MCF 10A (cell line): ENCODE results near the gene COL4A6. TPM values are rescaled to one million over a fixed set of nuclear protein-coding genes. Genes with fewer than 3 reads are reported as not detected.

Source experiments
- BruUV-seq: library from RNA; stranded (reverse); fragments of 400-500 nt; replicated peaks from 2 replicates; lab custom pipeline; 2021; lab: Mats Ljungman, UMichigan
- CTCF ChIA-PET: fragments of 300-600 bp; sonication (Branson Sonifier 250); formaldehyde crosslinking; extraction: SDS; loops from one replicate; lab custom pipeline; 2021; ENCODE audit warnings: antibody characterized with exemption, inconsistent platforms; lab: Yijun Ruan, JAX
- POLR2A ChIA-PET: fragments of 300-600, 350-650 bp; sonication (Branson Sonifier 250); formaldehyde crosslinking; extraction: SDS; loops from one replicate; lab custom pipeline; 2020; ENCODE audit warnings: antibody characterized with exemption, inconsistent platforms; lab: Yijun Ruan, JAX
- DNase-seq: peaks from one replicate; pipeline ENCODE4 v3.0.0-alpha.2; 2018; ENCODE audit not compliant: unreplicated experiment
- H3K27ac Mint-ChIP-seq: one replicate; pipeline ENCODE4 v1.8.0; 2022; ENCODE audit warnings: mild to moderate bottlenecking, low read depth, mixed read lengths; ENCODE audit not compliant: unreplicated experiment
- H3K27me3 Mint-ChIP-seq: one replicate; pipeline ENCODE4 v1.8.0; 2022; ENCODE audit warnings: mixed read lengths; ENCODE audit not compliant: insufficient read depth, unreplicated experiment
- H3K36me3 Mint-ChIP-seq: one replicate; pipeline ENCODE4 v1.8.0; 2022; ENCODE audit warnings: mild to moderate bottlenecking, moderate library complexity, mixed read lengths; ENCODE audit not compliant: insufficient read depth, unreplicated experiment
- H3K4me1 Mint-ChIP-seq: one replicate; pipeline ENCODE4 v1.8.0; 2022; ENCODE audit warnings: mixed read lengths; ENCODE audit not compliant: insufficient read depth, unreplicated experiment
- H3K4me3 Mint-ChIP-seq: one replicate; pipeline ENCODE4 v1.8.0; 2022; ENCODE audit warnings: mild to moderate bottlenecking, moderate library complexity, mixed read lengths; ENCODE audit not compliant: unreplicated experiment
- H3K9me3 Mint-ChIP-seq: one replicate; pipeline ENCODE4 v1.8.0; 2022; ENCODE audit warnings: mixed read lengths; ENCODE audit not compliant: unreplicated experiment
- intact Hi-C: fragments of 100-400 bp; cut with micrococcal nuclease; formaldehyde crosslinking; loops from 2 replicates; pipeline ENCODE4 v1.14.1; 2022
- total RNA-seq: library from RNA; stranded (reverse); gene quantifications from 2 replicates; pipeline ENCODE4 v1.2.3, GENCODE V29; 2022
- TF ChIP-seq, protein P1 (sequence below): fragments of 200-600 bp; IDR thresholded peaks from one replicate; pipeline ENCODE4 v1.8.0; 2022; ENCODE audit warnings: antibody characterized with exemption, mild to moderate bottlenecking; ENCODE audit not compliant: unreplicated experiment

Gene COL4A6
- total RNA-seq, 1 experiment from 2014 or later, result 58.3 TPM

DNA sequence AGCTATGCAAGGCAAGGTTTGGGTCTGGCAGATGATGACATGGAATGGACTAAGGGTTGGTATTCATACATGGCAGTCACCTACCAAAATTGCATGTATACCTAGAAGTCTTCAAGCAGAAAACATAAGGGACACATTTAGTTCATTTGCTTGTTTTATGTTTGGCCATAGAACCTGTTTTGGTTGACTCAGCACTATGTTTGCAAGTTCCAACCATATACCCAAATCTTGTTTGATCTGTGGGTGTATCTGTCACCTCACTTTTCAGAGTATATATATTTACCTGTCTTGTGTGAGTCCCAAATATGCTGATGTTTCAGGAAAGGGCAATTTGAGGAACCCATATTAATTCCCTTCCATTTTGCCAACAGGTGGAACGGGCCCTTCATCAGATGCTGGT is 307.3 kb downstream of the COL4A6 start:
- Mint-ChIP-seq H3K9me3 (no peaks in the 10 kb centered on the region), H3K4me1 (no peaks in the 10 kb centered on the region), H3K36me3 (peaks cover 16% of the 10 kb centered on the region), H3K27me3 (peaks cover 47% of the 10 kb centered on the region), H3K27ac (no peak overlapping the region), H3K4me3 (no peak overlapping the region)
- DNase-seq, result no peak
- ChIA-PET POLR2A (no interaction called here), CTCF (interaction anchor here (0.7 kb wide), 1 partner anchor 10 kb away, joined by 3 read pairs; no protein-coding TSS in a partner anchor)
- TF ChIP-seq, protein P1, sequence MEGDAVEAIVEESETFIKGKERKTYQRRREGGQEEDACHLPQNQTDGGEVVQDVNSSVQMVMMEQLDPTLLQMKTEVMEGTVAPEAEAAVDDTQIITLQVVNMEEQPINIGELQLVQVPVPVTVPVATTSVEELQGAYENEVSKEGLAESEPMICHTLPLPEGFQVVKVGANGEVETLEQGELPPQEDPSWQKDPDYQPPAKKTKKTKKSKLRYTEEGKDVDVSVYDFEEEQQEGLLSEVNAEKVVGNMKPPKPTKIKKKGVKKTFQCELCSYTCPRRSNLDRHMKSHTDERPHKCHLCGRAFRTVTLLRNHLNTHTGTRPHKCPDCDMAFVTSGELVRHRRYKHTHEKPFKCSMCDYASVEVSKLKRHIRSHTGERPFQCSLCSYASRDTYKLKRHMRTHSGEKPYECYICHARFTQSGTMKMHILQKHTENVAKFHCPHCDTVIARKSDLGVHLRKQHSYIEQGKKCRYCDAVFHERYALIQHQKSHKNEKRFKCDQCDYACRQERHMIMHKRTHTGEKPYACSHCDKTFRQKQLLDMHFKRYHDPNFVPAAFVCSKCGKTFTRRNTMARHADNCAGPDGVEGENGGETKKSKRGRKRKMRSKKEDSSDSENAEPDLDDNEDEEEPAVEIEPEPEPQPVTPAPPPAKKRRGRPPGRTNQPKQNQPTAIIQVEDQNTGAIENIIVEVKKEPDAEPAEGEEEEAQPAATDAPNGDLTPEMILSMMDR, result no peak
- intact Hi-C loops, result no loop called here
- no TSS peak for BruUV-seq

DNA sequence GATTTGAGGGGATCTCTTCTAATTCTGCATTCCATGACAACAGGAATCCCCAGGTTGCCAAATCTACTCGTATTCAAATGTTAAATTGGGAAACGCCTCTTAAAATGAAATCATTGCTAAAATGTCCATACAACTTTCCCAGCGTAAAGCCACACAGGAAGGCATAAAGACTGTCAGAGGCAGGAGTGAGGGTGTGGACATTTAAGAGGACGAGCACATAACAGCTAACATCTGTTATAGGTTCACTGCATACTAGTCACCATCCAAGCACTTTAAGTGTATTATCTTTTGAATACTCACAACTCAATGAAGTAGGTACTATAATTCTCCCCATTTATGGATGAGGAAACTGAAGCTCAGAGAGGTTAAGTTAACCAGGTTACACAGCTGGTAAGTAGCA is 311.1 kb downstream of the COL4A6 start:
- CTCF ChIA-PET, result interaction anchor here (0.6 to 1.5 kb wide), 3 partner anchors 10 to 439 kb away, joined by 3 to 4 read pairs (median 3); no protein-coding TSS in a partner anchor
- peaks cover 53% of the 10 kb centered on the region for H3K27me3 Mint-ChIP-seq
- H3K36me3 Mint-ChIP-seq, result peaks cover 11% of the 10 kb centered on the region
- no peak for DNase-seq
- no peak overlapping the region for H3K27ac Mint-ChIP-seq
- no peak overlapping the region for H3K4me3 Mint-ChIP-seq
- POLR2A ChIA-PET, result interaction anchor here (1.2 kb wide), 1 partner anchor 38 kb away, joined by 3 read pairs; no protein-coding TSS in a partner anchor
- no TSS peak for BruUV-seq
- peaks cover 7% of the 10 kb centered on the region for H3K4me1 Mint-ChIP-seq
- H3K9me3 Mint-ChIP-seq, result no peaks in the 10 kb centered on the region
- TF ChIP-seq, protein P1, result no peak
- intact Hi-C loops, result no loop called here

DNA sequence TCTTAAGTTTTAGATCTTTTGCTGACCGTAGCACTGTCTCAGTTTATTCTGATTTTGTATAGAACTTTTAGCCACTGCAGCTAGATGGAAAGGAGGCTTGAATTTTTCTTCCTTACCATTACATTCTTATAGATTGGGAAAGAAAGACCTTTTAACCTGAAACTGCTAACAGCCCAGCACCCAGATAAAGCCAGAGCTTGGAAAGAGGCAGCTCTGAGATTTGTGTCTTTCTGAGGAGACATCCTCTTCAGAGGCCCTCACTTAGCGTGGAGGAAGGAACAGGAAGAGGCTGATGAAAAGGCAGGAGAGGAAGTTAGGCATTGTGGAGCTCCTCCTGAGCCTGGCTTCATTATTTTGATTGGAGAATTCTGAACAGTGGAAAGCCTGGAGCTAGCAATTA is 311.6 kb downstream of the COL4A6 start:
- BruUV-seq, result no TSS peak
- intact Hi-C loops, result no loop called here
- H3K36me3 Mint-ChIP-seq, result peaks cover 11% of the 10 kb centered on the region
- no peak for DNase-seq
- H3K27me3 Mint-ChIP-seq, result peaks cover 58% of the 10 kb centered on the region
- no peak overlapping the region for H3K27ac Mint-ChIP-seq
- POLR2A ChIA-PET, result interaction anchor here (1.2 kb wide), 1 partner anchor 38 kb away, joined by 3 read pairs; no protein-coding TSS in a partner anchor
- H3K4me1 Mint-ChIP-seq, result peaks cover 7% of the 10 kb centered on the region
- H3K9me3 Mint-ChIP-seq, result no peaks in the 10 kb centered on the region
- no peak overlapping the region for H3K4me3 Mint-ChIP-seq
- CTCF ChIA-PET, result interaction anchor here (0.7 to 1.5 kb wide), 3 partner anchors 10 to 36 kb away, joined by 3 to 4 read pairs (median 3); no protein-coding TSS in a partner anchor
- TF ChIP-seq, protein P1, result no peak

DNA sequence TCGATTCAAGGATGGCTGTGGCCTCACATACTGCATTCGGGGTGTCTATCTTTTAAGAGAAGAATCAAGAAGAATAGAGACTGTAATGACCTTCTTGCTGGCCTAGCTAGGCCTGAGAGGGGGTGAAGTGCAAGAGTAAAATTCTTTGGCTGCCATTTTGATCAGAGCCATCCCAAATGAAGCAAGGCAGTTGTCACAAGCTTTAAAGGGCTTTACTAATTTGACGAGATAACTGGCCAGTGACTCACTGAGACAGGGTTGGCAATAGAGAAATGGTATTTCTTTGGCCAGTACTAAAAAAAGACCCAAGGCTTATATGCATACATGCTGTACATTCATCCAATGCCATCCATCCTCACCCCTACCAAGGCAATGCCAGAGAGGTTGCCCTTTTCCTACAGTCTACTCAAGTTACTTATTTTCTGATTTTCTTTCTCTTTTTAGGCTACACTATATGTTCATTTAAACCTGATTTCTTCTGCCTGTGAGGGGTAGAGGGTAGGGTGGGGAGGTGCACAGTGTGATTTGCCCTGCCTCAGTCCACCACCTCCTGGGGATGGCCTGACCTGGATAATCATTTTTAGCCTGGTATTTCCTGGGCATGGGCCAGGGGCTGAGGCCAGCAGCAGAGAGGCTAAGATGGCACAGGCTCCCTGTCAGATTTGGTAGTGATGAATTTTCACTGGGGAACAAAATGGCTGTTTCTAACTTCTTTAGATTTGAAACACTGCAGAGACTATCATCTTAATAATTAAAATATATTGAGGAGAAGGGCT is 314.4 kb downstream of the COL4A6 start:
- TF ChIP-seq, protein P1, result no peak
- peaks cover 17% of the 10 kb centered on the region for H3K4me1 Mint-ChIP-seq
- POLR2A ChIA-PET, result interaction anchor here (0.6 to 4.5 kb wide), 5 partner anchors 13 to 1572 kb away, joined by 3 to 61 read pairs (median 4); partner anchors contain the start of genes ATG4A and PSMD10
- no peak for DNase-seq
- H3K36me3 Mint-ChIP-seq, result peaks cover 11% of the 10 kb centered on the region
- intact Hi-C loops, result no loop called here
- no peak overlapping the region for H3K4me3 Mint-ChIP-seq
- peak overlapping the region; percentile 92 for H3K27ac Mint-ChIP-seq
- H3K27me3 Mint-ChIP-seq, result peaks cover 87% of the 10 kb centered on the region
- H3K9me3 Mint-ChIP-seq, result no peaks in the 10 kb centered on the region
- CTCF ChIA-PET, result interaction anchor here (0.7 to 2.7 kb wide), 3 partner anchors 16 to 101 kb away, joined by 3 to 9 read pairs (median 3); no protein-coding TSS in a partner anchor
- no TSS peak for BruUV-seq
